Endodermal cell (in vitro differentiated cells): Measurements from ENCODE around the gene HRH2. TPM values are rescaled to one million over a fixed set of nuclear protein-coding genes. Genes with fewer than 3 reads are reported as not detected.

Experiments used
- DNase-seq: peaks from one replicate; pipeline ENCODE4 v3.0.0-alpha.2; 2017
- H3K27ac ChIP-seq: 2 replicates; pipeline ENCODE4 v1.5.1; 2013; ENCODE audit warnings: mild to moderate bottlenecking, low read depth, low read length, moderate library complexity
- H3K27me3 ChIP-seq: 2 replicates; pipeline ENCODE4 v1.6.1; 2013; ENCODE audit warnings: mild to moderate bottlenecking, low read length, moderate library complexity; ENCODE audit not compliant: insufficient read depth, control insufficient read depth, poor library complexity, severe bottlenecking
- H3K36me3 ChIP-seq: 2 replicates; pipeline ENCODE4 v1.7.0; 2013; ENCODE audit warnings: mild to moderate bottlenecking, low read length, moderate library complexity; ENCODE audit not compliant: control insufficient read depth, insufficient read depth
- H3K4me1 ChIP-seq: one replicate; pipeline ENCODE4 v1.7.0; 2013; ENCODE audit warnings: low read length; ENCODE audit not compliant: control insufficient read depth, insufficient read depth
- H3K4me3 ChIP-seq: 2 replicates; pipeline ENCODE4 v1.5.1; 2013; ENCODE audit warnings: mild to moderate bottlenecking, low read length, moderate library complexity
- H3K9ac ChIP-seq: 2 replicates; pipeline ENCODE4 v1.6.1; 2013; ENCODE audit warnings: mild to moderate bottlenecking, low read length, moderate library complexity; ENCODE audit not compliant: poor library complexity, severe bottlenecking; ENCODE audit errors: extremely low read depth
- H3K9me3 ChIP-seq: 2 replicates; pipeline ENCODE4 v1.6.1; 2013; ENCODE audit warnings: mild to moderate bottlenecking, low read length, moderate library complexity; ENCODE audit not compliant: control insufficient read depth
- H3K27ac Mint-ChIP-seq: 2 replicates; pipeline ENCODE4 v1.8.0; 2020; ENCODE audit warnings: mixed read lengths
- H3K27me3 Mint-ChIP-seq: 2 replicates; pipeline ENCODE4 v1.8.0; 2021; ENCODE audit warnings: mild to moderate bottlenecking, mixed read lengths; ENCODE audit not compliant: insufficient read depth
- H3K36me3 Mint-ChIP-seq: 2 replicates; pipeline ENCODE4 v1.8.0; 2020; ENCODE audit warnings: low read depth, mixed read lengths
- H3K4me1 Mint-ChIP-seq: 2 replicates; pipeline ENCODE4 v1.8.0; 2020; ENCODE audit warnings: mixed read lengths
- H3K4me3 Mint-ChIP-seq: 2 replicates; pipeline ENCODE4 v1.8.0; 2020; ENCODE audit warnings: mild to moderate bottlenecking, moderate library complexity, mixed read lengths
- H3K9me3 Mint-ChIP-seq: 2 replicates; pipeline ENCODE4 v1.8.0; 2020; ENCODE audit warnings: mild to moderate bottlenecking, mixed read lengths
- CTCF ChIP-seq: fragments of 200-600 bp; sonication (generic); conservative IDR thresholded peaks from 2 replicates; pipeline ENCODE4 v1.5.0; 2021; ENCODE audit warnings: antibody characterized with exemption, mild to moderate bottlenecking
- WGBS, 2 experiments: methylation state at CpG; one replicate each; pipeline versions ENCODE4 v1.1.5 to v1.1.7; 2013; ENCODE audit warnings: missing lambda C conversion rate in 2 of 2, mixed read lengths in 1 of 2; ENCODE audit not compliant: insufficient coverage in 1 of 2, insufficient read length in 1 of 2; 5-methylcytosine and 5-hydroxymethylcytosine counted together
- total RNA-seq, 2 donors: library from RNA; stranded (reverse); fragmentation: NEBNext Ultra II Directional in 1 of 2; extraction: Animal tissue kit (Norgen Biotek cat#: 25700) in 1 of 2; gene quantifications; 2 replicates in 1 of 2; 3 replicates in 1 of 2; pipeline ENCODE4 v1.2.1, GENCODE V29; 2021

Gene HRH2
- total RNA-seq, 2 donors from 2014 or later = 2.1 to 3.3 TPM

- Mint-ChIP-seq H3K4me3 (no peak overlapping the region), H3K36me3 (no peaks in the 10 kb centered on the region), H3K9me3 (no peaks in the 10 kb centered on the region), H3K4me1 (peaks cover 5% of the 10 kb centered on the region), H3K27me3 (peaks cover 6% of the 10 kb centered on the region), H3K27ac (no peak overlapping the region)
- TF ChIP-seq CTCF = no peak
- Histone ChIP-seq H3K9me3 (no peaks in the 10 kb centered on the region), H3K36me3 (no peaks in the 10 kb centered on the region), H3K27ac (no peak overlapping the region), H3K4me1 (no peaks in the 10 kb centered on the region), H3K27me3 (peaks cover 18% of the 10 kb centered on the region), H3K9ac (no peak overlapping the region), H3K4me3 (no peak overlapping the region)
- no peak for DNase-seq
- 83 to 100% methylated on average over 2 to 4 of the region's 4 CpGs for WGBS, 2 experiments
These were observed 91.7 kb downstream of the HRH2 start for GRCh38 chr5:175749591-175749990.

GRCh38 chr5:175750511-175750931 lies 92.7 kb downstream of the HRH2 start:
- Histone ChIP-seq H3K4me1 (no peaks in the 10 kb centered on the region), H3K27ac (no peak overlapping the region), H3K27me3 (peaks cover 18% of the 10 kb centered on the region), H3K4me3 (no peak overlapping the region), H3K9me3 (no peaks in the 10 kb centered on the region), H3K9ac (no peak overlapping the region), H3K36me3 (no peaks in the 10 kb centered on the region)
- no peak overlapping the region for H3K4me3 Mint-ChIP-seq
- DNase-seq = no peak
- no peaks in the 10 kb centered on the region for H3K36me3 Mint-ChIP-seq
- H3K9me3 Mint-ChIP-seq = no peaks in the 10 kb centered on the region
- no peak overlapping the region for H3K27ac Mint-ChIP-seq
- 44 to 54% methylated on average over 6 to 13 of the region's 14 CpGs for WGBS, 2 experiments
- no peak for TF ChIP-seq CTCF
- H3K27me3 Mint-ChIP-seq = peaks cover 6% of the 10 kb centered on the region
- peaks cover 5% of the 10 kb centered on the region for H3K4me1 Mint-ChIP-seq

- H3K9me3 ChIP-seq = no peaks in the 10 kb centered on the region
- no peak overlapping the region for H3K27ac Mint-ChIP-seq
- no peak overlapping the region for H3K4me3 Mint-ChIP-seq
- H3K9me3 Mint-ChIP-seq = no peaks in the 10 kb centered on the region
- no peak for DNase-seq
- no peaks in the 10 kb centered on the region for H3K4me1 ChIP-seq
- no peaks in the 10 kb centered on the region for H3K36me3 Mint-ChIP-seq
- peaks cover 13% of the 10 kb centered on the region for H3K27me3 ChIP-seq
- H3K4me1 Mint-ChIP-seq = peaks cover 5% of the 10 kb centered on the region
- 87 to 93% methylated on average over 4 to 5 of the region's 5 CpGs for WGBS, 2 experiments
- no peak for TF ChIP-seq CTCF
- H3K9ac ChIP-seq = no peak overlapping the region
- no peak overlapping the region for H3K27ac ChIP-seq
- no peaks in the 10 kb centered on the region for H3K36me3 ChIP-seq
- H3K27me3 Mint-ChIP-seq = peaks cover 6% of the 10 kb centered on the region
- no peak overlapping the region for H3K4me3 ChIP-seq
These were observed 93.5 kb downstream of the HRH2 start for GRCh38 chr5:175751369-175751768.
